Mononuclear cell (primary cell): Measurements from ENCODE around the gene ARAP2. TPM values are rescaled to one million over a fixed set of nuclear protein-coding genes. Genes with fewer than 3 reads are reported as not detected.

Source experiments
- H3K27me3 ChIP-seq: 2 replicates; pipeline ENCODE4 v1.6.0; 2011; ENCODE audit warnings: low read length, control low read depth; ENCODE audit not compliant: insufficient read depth
- H3K4me1 ChIP-seq: 2 replicates; pipeline ENCODE4 v1.5.1; 2011; ENCODE audit warnings: mild to moderate bottlenecking, low read length, control low read depth; ENCODE audit not compliant: insufficient read depth
- H3K4me3 ChIP-seq: 2 replicates; pipeline ENCODE4 v1.5.1; 2011; ENCODE audit warnings: mild to moderate bottlenecking, low read length, moderate library complexity
- H3K9me3 ChIP-seq: 2 replicates; pipeline ENCODE4 v1.5.1; 2011; ENCODE audit warnings: low read depth, mild to moderate bottlenecking, control low read depth, low read length
- total RNA-seq: library from RNA; depleted of rRNA; stranded (reverse); fragments of >200 nt; gene quantifications from one replicate; pipeline ENCODE4 v1.2.3, GENCODE V29; 2012

Gene ARAP2
- total RNA-seq, 1 donor = 201 TPM

DNA sequence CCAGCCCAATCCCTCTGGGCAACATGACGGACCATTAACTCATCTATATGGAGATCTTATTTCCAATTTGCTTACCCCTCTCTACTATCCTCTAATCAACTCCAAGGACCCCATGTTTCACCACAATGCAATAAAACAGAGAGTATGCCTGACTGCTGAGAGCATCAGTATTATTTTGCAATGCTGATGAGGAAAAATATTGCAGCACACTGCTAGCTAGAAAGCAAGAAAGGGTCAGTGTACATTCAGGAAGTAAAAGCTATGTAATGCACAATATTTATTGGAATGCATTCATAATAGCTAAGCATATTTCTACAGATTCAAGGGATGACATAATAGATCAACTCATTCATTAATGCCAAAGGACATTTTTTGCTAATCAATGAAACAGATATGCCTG, 33.2 kb downstream of the ARAP2 start:
- Histone ChIP-seq H3K9me3 (no peaks in the 10 kb centered on the region), H3K27me3 (no peaks in the 10 kb centered on the region), H3K4me3 (no peak overlapping the region), H3K4me1 (peaks cover 12% of the 10 kb centered on the region)

DNA sequence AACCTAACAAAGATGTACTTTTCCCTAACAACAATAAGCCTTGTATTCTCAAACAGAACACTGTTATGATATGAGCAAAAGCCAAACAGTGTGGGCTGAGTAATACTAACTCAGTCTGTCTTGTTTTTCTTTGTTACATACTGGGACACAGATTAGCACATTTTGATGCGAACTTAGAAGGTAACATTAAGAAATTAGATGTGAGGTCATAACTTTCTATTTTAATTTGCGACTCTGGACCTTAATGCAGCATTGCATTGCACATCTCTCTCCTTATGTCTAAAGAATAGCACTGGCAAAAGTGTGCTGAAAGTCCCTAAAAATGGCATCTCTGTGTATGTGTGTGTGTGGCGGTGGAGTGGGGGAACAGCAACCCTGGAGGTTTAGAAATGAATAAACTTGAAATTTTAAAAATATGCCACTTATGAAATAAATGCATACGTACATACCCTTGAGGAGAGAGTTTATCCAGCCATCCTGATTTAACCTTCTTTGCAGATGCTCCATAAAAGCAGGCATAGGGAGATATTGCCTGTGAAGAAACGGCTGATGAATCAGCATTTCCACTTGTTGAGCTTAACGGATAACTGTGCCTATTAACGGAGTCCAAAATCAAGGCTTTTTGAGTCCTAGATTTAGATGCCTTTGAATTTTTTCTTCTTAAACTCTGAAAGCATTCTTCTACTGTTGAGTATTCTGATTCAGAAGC, 34.2 kb downstream of the ARAP2 start:
- no peaks in the 10 kb centered on the region for H3K9me3 ChIP-seq
- H3K27me3 ChIP-seq = no peaks in the 10 kb centered on the region
- H3K4me1 ChIP-seq = peaks cover 12% of the 10 kb centered on the region
- no peak overlapping the region for H3K4me3 ChIP-seq

DNA sequence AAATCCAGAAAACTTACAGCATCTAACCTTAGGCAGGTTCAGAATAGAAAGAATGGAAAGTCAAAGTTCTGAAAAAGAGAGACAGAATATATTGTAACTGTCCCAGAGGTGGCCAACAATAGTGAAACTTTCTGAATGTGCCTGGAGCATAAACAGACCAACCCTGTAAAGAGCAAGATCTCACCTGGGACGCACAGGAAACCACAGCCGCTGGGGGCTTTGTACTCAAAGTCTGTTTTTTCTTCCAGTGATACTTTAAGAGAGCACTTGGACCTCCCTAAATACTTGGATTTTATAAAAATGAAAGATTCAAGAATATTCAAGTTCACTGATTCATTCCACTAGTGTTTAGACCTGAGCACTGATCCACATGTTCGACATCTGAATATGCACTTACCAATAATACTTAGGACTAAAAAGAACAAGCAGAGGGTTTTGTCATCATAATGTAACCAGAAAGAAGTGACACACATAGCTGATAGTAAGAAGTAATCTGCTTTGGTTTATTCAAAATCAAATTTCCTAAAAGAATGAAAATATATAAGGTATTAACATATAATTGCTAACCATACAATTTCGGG, 35.3 kb downstream of the ARAP2 start:
- peaks cover 12% of the 10 kb centered on the region for H3K4me1 ChIP-seq
- H3K9me3 ChIP-seq = no peaks in the 10 kb centered on the region
- H3K4me3 ChIP-seq = no peak overlapping the region
- H3K27me3 ChIP-seq = no peaks in the 10 kb centered on the region

GRCh38 chr4:36207831-36208520, 36.3 kb downstream of the ARAP2 start:
- peaks cover 12% of the 10 kb centered on the region for H3K4me1 ChIP-seq

DNA sequence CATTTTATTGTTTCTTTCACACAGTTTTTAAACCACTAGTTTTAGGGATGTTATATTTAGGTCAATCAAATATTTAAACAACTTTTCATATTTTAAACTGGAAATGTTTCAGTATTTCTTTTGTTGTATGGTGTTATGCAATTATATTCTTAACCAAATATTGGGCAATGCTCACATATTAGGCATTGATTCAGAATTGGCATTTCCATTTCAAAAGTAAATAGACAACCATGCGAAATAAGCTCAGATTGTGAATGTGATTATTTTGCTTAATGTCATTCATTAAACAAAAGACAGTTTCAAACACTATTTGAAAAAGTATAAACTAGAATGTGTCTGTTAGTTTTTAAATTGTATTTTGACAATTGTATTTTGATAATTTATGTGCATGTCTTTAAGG, 36.9 kb downstream of the ARAP2 start:
- no peaks in the 10 kb centered on the region for H3K9me3 ChIP-seq
- no peaks in the 10 kb centered on the region for H3K27me3 ChIP-seq
- no peak overlapping the region for H3K4me3 ChIP-seq
- peaks cover 12% of the 10 kb centered on the region for H3K4me1 ChIP-seq

More at GRCh38 chr4:36207831-36208520, 36.3 kb downstream of the ARAP2 start:
- Histone ChIP-seq H3K27me3 (no peaks in the 10 kb centered on the region), H3K4me3 (no peak overlapping the region), H3K9me3 (no peaks in the 10 kb centered on the region)

DNA sequence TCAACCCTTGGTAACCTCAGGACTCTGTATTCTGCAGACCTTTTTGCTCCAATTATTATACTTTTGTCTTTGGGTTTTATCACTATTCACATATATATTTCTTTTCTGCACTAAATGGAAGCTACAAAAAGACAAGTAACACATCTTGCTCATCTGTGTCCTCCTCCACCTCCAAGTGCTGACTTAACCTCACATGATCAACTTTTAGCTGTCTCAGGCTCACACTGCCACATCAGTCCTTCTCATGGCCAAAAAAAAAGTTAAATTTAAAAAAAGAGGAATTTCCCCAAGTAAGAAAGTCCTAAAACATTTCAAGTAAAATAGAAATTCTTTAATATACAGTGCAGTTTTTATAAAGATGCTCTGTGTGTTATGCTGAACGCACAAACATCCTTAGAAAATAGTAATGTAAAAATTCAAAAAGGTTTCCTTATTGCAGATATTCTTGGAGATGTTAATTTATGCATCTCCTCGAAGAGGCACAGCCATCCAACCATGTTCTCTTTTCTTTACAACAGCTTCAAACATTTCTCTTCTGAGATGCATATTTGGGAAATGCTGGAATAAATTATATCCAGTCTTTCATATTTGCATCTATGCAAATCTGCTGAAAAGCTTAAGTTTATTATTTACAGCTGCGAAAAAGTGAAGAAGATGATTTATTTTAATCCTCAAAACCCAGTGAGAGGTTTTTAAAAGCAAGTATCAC, 37.6 kb downstream of the ARAP2 start:
- Histone ChIP-seq H3K4me1 (peaks cover 12% of the 10 kb centered on the region), H3K4me3 (no peak overlapping the region), H3K9me3 (no peaks in the 10 kb centered on the region), H3K27me3 (no peaks in the 10 kb centered on the region)

DNA sequence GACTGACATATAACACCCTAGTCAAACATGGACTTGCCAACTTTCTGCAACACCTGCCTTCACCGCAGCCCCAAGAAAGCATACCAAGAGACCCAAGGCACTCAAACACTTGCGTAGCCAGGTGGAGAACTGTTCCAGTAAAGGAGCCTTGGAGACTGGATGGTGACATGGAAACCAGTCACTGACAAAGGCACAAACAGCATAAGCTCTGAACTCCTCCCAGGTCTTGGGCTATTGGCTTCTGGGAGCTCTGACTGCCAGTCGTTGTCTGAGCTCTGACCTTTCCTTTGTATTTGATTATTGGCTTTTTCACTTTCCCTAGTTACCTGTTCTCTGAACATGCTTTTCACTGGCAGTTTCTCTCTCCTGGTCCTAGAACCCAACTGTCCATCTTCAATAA, 38.3 kb downstream of the ARAP2 start:
- Histone ChIP-seq H3K9me3 (no peaks in the 10 kb centered on the region), H3K27me3 (no peaks in the 10 kb centered on the region), H3K4me3 (no peak overlapping the region), H3K4me1 (peaks cover 12% of the 10 kb centered on the region)

GRCh38 chr4:36198861-36199260, 45.5 kb downstream of the ARAP2 start:
- H3K27me3 ChIP-seq = no peaks in the 10 kb centered on the region
- H3K4me3 ChIP-seq = no peak overlapping the region
- H3K4me1 ChIP-seq = peaks cover 4% of the 10 kb centered on the region
- H3K9me3 ChIP-seq = no peaks in the 10 kb centered on the region

GRCh38 chr4:36198068-36198808, 46.1 kb downstream of the ARAP2 start:
- Histone ChIP-seq H3K9me3 (no peaks in the 10 kb centered on the region), H3K4me1 (peaks cover 4% of the 10 kb centered on the region), H3K4me3 (no peak overlapping the region), H3K27me3 (no peaks in the 10 kb centered on the region)

DNA sequence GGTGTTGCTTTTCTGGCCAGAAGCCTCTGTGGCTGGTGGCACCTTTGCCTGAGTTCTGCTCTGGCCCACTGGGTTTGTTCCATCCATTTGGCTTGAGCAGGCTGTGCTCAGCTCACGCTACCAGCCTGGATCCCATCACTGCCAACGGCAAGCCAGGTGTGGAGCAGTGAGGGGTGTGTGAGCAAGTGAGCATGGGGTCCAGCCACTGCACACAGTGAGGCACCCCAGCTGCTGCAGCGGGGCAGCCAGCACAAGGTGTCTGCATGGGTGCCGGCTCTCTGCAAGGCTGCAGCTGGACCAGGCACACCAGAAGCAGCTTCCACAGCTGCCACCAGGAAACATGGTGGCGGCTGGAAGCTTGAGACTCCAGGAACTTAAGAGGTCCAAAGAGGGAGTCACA, 46.8 kb downstream of the ARAP2 start:
- no peak overlapping the region for H3K4me3 ChIP-seq
- no peaks in the 10 kb centered on the region for H3K9me3 ChIP-seq
- no peaks in the 10 kb centered on the region for H3K27me3 ChIP-seq
- H3K4me1 ChIP-seq = peaks cover 7% of the 10 kb centered on the region

DNA sequence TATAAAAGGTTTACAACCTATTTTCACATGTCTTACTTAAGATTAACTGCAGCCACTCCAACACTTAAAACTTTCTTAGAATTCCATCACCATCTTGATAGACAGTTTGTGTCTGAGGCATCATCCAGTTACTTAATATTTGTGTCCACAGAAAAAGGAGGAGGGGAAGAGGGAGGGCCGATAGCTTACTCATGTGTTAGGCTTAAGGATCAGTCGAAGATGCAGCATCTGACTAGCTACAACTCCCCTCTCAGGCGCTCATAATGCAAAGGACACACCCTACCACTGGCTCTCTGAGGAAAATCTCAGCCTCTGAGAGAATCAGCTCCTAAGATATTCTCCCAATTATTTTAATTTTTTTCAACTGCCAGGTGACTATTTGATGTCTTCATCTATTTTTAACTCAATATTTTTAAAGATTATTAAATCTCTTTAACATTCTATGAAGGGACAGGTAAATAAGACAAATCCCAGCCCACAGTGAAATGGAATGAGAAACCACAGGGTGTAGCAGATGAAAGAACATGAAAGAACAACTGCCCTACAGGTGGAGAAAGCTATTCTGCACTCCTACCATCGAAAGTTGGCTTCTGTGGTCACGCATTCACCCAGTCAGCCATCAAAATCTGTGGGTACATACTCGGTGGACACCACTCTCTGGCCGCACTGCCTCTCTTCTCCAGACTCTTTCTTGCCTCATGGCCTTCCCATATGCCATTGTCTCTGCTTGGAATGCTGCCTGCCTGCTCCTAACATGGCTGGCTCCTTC, 48.0 kb downstream of the ARAP2 start:
- H3K27me3 ChIP-seq = no peaks in the 10 kb centered on the region
- H3K9me3 ChIP-seq = no peaks in the 10 kb centered on the region
- H3K4me1 ChIP-seq = peaks cover 13% of the 10 kb centered on the region
- H3K4me3 ChIP-seq = no peak overlapping the region

DNA sequence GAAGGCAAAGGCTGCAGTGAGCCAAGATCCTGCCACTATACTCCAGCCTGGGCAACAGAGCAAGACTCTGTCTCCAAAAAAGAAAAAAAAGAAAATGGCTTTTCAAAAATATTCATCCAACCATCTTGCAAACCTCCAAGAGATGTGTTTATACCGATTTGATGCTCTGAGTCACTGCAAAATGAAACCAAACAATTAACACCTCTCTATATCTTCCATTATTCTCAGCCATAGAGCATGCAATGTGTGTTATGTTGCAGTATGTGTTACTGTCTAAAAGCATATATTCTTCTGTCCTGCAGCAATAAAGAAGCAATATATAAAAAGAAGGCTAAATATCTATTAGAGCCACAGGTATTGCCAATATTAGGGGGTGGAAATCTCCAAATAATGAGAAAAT, 51.4 kb downstream of the ARAP2 start:
- Histone ChIP-seq H3K27me3 (no peaks in the 10 kb centered on the region), H3K4me1 (peaks cover 25% of the 10 kb centered on the region), H3K4me3 (no peak overlapping the region), H3K9me3 (no peaks in the 10 kb centered on the region)

GRCh38 chr4:36189511-36190226, 54.6 kb downstream of the ARAP2 start:
- no peak overlapping the region for H3K4me3 ChIP-seq
- no peaks in the 10 kb centered on the region for H3K9me3 ChIP-seq
- H3K4me1 ChIP-seq = peaks cover 21% of the 10 kb centered on the region

More at GRCh38 chr4:36189511-36190226, 54.6 kb downstream of the ARAP2 start:
- no peaks in the 10 kb centered on the region for H3K27me3 ChIP-seq
